ENCODE measurements around the gene GGCX. TPM values are rescaled to one million over a fixed set of nuclear protein-coding genes. Genes with fewer than 3 reads are reported as not detected.
A peak's percentile ranks its signal among the peaks of the same experiment; 100 is the strongest.

GGCX gene
- total RNA-seq, 3 donors from 2014 or later (not counting 1 experiment from before 2014, with no cell fraction given), result 21.3 to 21.7 (median 21.4) TPM

DNA sequence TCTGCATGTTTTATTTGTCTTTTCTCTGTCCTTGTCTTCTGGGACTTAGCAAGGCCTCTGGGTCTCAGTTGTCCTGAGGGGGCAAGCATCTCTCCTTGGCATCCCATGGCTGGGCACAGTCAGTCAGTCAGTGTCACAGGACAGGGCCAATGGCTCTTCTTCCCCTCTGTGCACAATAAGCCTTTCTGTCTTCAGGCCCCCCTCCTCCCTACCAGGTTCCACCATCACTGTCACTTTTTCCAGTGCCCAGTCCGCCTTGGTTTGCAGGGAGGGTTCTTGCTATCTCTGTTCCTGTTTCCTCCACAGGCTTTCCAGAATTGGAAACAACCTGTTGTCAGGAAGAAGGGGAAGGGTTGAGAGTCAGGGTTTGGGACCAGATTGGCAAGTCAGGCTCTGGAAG, 21.2 kb upstream of the GGCX start:
- Histone ChIP-seq H3K36me3 (ENCODE audit: control insufficient read depth, insufficient read depth, low read length) (peaks cover 16% of the 10 kb centered on the region), H3K27me3 (ENCODE audit: control insufficient read depth, insufficient read depth, low read length) (no peaks in the 10 kb centered on the region), H3K4me1 (ENCODE audit: control insufficient read depth, insufficient read depth, low read length) (peaks cover 47% of the 10 kb centered on the region), H3K27ac (ENCODE audit: low read length) (no peak overlapping the region), H3K9me3 (ENCODE audit: control insufficient read depth, insufficient read depth, low read length) (no peaks in the 10 kb centered on the region), H3K4me3 (ENCODE audit: low read length) (no peak overlapping the region)
- Mint-ChIP-seq H3K36me3 (no peaks in the 10 kb centered on the region), H3K27me3 (ENCODE audit: low read depth in 2 of 2) (no peaks in the 10 kb centered on the region), H3K9me3 (no peaks in the 10 kb centered on the region), H3K4me1 (peaks cover 49 to 61% of the 10 kb centered on the region in 2 donors), H3K27ac (peak overlapping the region; percentile 45 to 85), H3K4me3 (peak overlapping the region; percentile 13)
- DNase-seq (no peak), ATAC-seq (no peak)
- TF ChIP-seq, protein P1, sequence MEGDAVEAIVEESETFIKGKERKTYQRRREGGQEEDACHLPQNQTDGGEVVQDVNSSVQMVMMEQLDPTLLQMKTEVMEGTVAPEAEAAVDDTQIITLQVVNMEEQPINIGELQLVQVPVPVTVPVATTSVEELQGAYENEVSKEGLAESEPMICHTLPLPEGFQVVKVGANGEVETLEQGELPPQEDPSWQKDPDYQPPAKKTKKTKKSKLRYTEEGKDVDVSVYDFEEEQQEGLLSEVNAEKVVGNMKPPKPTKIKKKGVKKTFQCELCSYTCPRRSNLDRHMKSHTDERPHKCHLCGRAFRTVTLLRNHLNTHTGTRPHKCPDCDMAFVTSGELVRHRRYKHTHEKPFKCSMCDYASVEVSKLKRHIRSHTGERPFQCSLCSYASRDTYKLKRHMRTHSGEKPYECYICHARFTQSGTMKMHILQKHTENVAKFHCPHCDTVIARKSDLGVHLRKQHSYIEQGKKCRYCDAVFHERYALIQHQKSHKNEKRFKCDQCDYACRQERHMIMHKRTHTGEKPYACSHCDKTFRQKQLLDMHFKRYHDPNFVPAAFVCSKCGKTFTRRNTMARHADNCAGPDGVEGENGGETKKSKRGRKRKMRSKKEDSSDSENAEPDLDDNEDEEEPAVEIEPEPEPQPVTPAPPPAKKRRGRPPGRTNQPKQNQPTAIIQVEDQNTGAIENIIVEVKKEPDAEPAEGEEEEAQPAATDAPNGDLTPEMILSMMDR (IDR thresholded peaks at IDR 0.05), result no peak
- WGBS (ENCODE audit: insufficient coverage), result 83% methylated on average over 1 of the region's 1 CpG
- intact Hi-C loops (cut with micrococcal nuclease), result no loop called here

DNA sequence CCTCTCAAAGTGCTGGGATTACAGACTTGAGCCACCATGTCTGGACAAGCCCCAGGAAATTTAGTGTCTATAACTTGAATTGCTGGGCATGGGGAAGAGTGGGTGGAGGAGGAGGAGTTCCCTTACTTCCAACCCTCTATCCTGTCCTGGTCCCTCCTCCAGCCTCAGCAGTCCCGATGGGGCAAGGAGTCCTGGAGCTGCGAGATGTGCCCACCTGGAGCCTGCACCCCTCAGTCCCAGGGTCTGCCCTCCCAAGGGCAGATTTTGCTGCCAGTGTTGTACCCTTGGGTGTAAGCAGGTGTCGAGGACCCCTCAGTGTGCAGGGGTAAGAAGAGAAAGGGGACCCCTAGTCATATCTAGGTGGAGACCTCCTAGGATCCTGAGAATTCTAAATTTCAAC, 18.9 kb upstream of the GGCX start:
- peaks cover 50% of the 10 kb centered on the region for H3K4me1 ChIP-seq (ENCODE audit: control insufficient read depth, insufficient read depth, low read length)
- Mint-ChIP-seq H3K27me3 (ENCODE audit: low read depth in 2 of 2) (no peaks in the 10 kb centered on the region), H3K4me3 (peak overlapping the region; percentile 61), H3K27ac (peak overlapping the region in 1 of 2 donors; percentile 86), H3K36me3 (no peaks in the 10 kb centered on the region), H3K4me1 (peaks cover 42 to 55% of the 10 kb centered on the region in 2 donors), H3K9me3 (no peaks in the 10 kb centered on the region)
- TF ChIP-seq, protein P1 (IDR thresholded peaks at IDR 0.05), result no peak
- H3K9me3 ChIP-seq (ENCODE audit: control insufficient read depth, insufficient read depth, low read length), result no peaks in the 10 kb centered on the region
- WGBS (ENCODE audit: insufficient coverage), result 93% methylated on average over 3 of the region's 3 CpGs
- H3K36me3 ChIP-seq (ENCODE audit: control insufficient read depth, insufficient read depth, low read length), result peaks cover 16% of the 10 kb centered on the region
- DNase-seq, result no peak
- intact Hi-C loops (cut with micrococcal nuclease), result no loop called here
- ATAC-seq, result no peak
- no peak overlapping the region for H3K4me3 ChIP-seq (ENCODE audit: low read length)
- no peak overlapping the region for H3K27ac ChIP-seq (ENCODE audit: low read length)
- no peaks in the 10 kb centered on the region for H3K27me3 ChIP-seq (ENCODE audit: control insufficient read depth, insufficient read depth, low read length)

DNA sequence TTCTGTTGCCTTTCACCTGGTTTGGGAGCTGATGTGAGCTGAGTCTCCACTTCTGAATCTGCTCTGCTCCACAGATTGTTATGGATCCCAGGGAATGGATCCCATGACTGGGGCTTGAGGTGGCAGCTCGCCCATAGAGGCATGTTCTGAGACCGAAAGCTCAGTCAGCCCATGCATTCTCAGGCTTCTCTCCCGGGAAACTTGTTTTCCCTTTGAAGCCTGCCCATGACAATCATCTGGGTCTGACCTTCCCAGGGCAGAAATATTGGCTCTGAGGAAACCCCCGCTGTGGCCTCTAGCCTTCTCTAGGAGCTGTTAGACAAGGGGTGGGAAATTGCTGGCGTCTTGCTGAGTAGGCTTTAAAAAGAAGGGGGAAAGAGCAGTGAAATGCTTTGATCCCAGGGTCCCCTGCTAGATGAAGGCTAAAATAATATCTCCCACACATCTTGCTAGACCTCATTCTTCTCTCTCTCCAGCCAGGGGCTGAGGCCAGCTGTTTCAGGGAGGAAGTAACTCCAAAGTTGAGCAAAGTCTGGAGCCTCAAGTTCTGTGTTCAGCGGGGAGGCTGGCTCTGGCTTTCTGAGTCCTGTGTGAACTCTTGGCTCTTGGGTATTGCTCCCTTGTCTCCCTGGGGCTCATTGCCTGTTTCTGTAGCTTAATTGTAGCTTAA, 18.1 kb upstream of the GGCX start:
- Histone ChIP-seq H3K27me3 (ENCODE audit: control insufficient read depth, insufficient read depth, low read length) (no peaks in the 10 kb centered on the region), H3K36me3 (ENCODE audit: control insufficient read depth, insufficient read depth, low read length) (peaks cover 16% of the 10 kb centered on the region), H3K9me3 (ENCODE audit: control insufficient read depth, insufficient read depth, low read length) (no peaks in the 10 kb centered on the region), H3K27ac (ENCODE audit: low read length) (peak overlapping the region; percentile 77), H3K4me3 (ENCODE audit: low read length) (peak overlapping the region; percentile 5), H3K4me1 (ENCODE audit: control insufficient read depth, insufficient read depth, low read length) (peaks cover 41% of the 10 kb centered on the region)
- 67% methylated on average over 6 of the region's 6 CpGs for WGBS (ENCODE audit: insufficient coverage)
- intact Hi-C loops (cut with micrococcal nuclease), result no loop called here
- H3K27ac Mint-ChIP-seq, result peak overlapping the region; percentile 86 to 95
- H3K4me1 Mint-ChIP-seq, result peaks cover 36 to 49% of the 10 kb centered on the region in 2 donors
- H3K9me3 Mint-ChIP-seq, result no peaks in the 10 kb centered on the region
- DNase-seq (no peak), ATAC-seq (no peak)
- TF ChIP-seq, protein P1 (IDR thresholded peaks at IDR 0.05), result no peak
- H3K36me3 Mint-ChIP-seq, result no peaks in the 10 kb centered on the region
- H3K27me3 Mint-ChIP-seq (ENCODE audit: low read depth in 2 of 2), result no peaks in the 10 kb centered on the region
- peak overlapping the region; percentile 93 for H3K4me3 Mint-ChIP-seq

Measured in natural killer cell (primary cell).